DND-41 (cell line): ENCODE results near the gene FAM107B.

Experiments used
- CTCF ChIP-seq: IDR thresholded peaks from 2 replicates; pipeline ENCODE4 v1.5.1; 2012; ENCODE audit warnings: borderline replicate concordance, low read length, moderate library complexity, mild to moderate bottlenecking; ENCODE audit not compliant: poor library complexity, severe bottlenecking; ENCODE audit errors: extremely low read depth
- EZH2 ChIP-seq: IDR thresholded peaks from 3 replicates; pipeline ENCODE4 v1.6.1; 2012; ENCODE audit warnings: borderline replicate concordance, low read depth, mild to moderate bottlenecking, moderate library complexity, low read length, inconsistent platforms; ENCODE audit not compliant: severe bottlenecking

GRCh38 chr10:14676732-14677131 lies 98.0 kb downstream of the FAM107B start:
- TF ChIP-seq CTCF = no peak
- no peak for TF ChIP-seq EZH2
